Osteoblast (primary cell): ENCODE measurements around the gene ADCY9. TPM values are rescaled to one million over a fixed set of nuclear protein-coding genes. Genes with fewer than 3 reads are reported as not detected.

Experiments
- DNase-seq: peaks from one replicate; pipeline ENCODE4 v3.0.0; 2011; ENCODE audit warnings: low spot score, mixed read lengths; ENCODE audit not compliant: insufficient read length; ENCODE audit errors: missing footprints
- H2AFZ ChIP-seq: 2 replicates; pipeline ENCODE4 v1.6.0; 2011; ENCODE audit warnings: mild to moderate bottlenecking, low read length
- H3K27ac ChIP-seq: 2 replicates; pipeline ENCODE4 v1.5.1; 2011; ENCODE audit warnings: mild to moderate bottlenecking, low read depth, low read length, moderate library complexity
- H3K27me3 ChIP-seq: 2 replicates; pipeline ENCODE4 v1.6.0; 2012; ENCODE audit warnings: mild to moderate bottlenecking, control low read depth, inconsistent platforms, low read length, moderate library complexity; ENCODE audit not compliant: insufficient read depth
- H3K36me3 ChIP-seq: 2 replicates; pipeline ENCODE4 v1.5.1; 2011; ENCODE audit warnings: mild to moderate bottlenecking, low read length, control low read depth, moderate library complexity; ENCODE audit not compliant: insufficient read depth
- H3K4me1 ChIP-seq: 2 replicates; pipeline ENCODE4 v1.5.1; 2011; ENCODE audit warnings: mild to moderate bottlenecking, low read length, control low read depth, moderate library complexity; ENCODE audit not compliant: insufficient read depth
- H3K4me2 ChIP-seq: 2 replicates; pipeline ENCODE4 v1.6.0; 2011; ENCODE audit warnings: mild to moderate bottlenecking, low read length; ENCODE audit not compliant: insufficient read depth
- H3K4me3 ChIP-seq: fragments of 200-600 bp; sonication (generic); 3 replicates; pipeline ENCODE4 v1.5.1; 2012; ENCODE audit warnings: mild to moderate bottlenecking, low read length, inconsistent platforms; ENCODE audit not compliant: insufficient read depth
- H3K79me2 ChIP-seq: 2 replicates; pipeline ENCODE4 v1.6.0; 2012; ENCODE audit warnings: mild to moderate bottlenecking, low read length, control low read depth, inconsistent platforms; ENCODE audit not compliant: insufficient read depth
- H3K9me3 ChIP-seq: 2 replicates; pipeline ENCODE4 v1.5.1; 2011; ENCODE audit warnings: low read depth, low read length, control low read depth
- H4K20me1 ChIP-seq: 2 replicates; pipeline ENCODE4 v1.6.0; 2012; ENCODE audit warnings: mild to moderate bottlenecking, low read length, control low read depth; ENCODE audit not compliant: insufficient read depth
- total RNA-seq: library from RNA; depleted of rRNA; stranded (reverse); fragments of >200 nt; gene quantifications from 2 replicates; pipeline ENCODE4 v1.2.3, GENCODE V29; 2012
- TF ChIP-seq, protein P1 (sequence below): IDR thresholded peaks from 2 replicates; pipeline ENCODE4 v1.5.1; 2011; ENCODE audit warnings: mild to moderate bottlenecking, low read depth, low read length, moderate library complexity; ENCODE audit errors: extremely low read depth

Gene ADCY9
- total RNA-seq, 1 donor = 29.3 TPM

DNA sequence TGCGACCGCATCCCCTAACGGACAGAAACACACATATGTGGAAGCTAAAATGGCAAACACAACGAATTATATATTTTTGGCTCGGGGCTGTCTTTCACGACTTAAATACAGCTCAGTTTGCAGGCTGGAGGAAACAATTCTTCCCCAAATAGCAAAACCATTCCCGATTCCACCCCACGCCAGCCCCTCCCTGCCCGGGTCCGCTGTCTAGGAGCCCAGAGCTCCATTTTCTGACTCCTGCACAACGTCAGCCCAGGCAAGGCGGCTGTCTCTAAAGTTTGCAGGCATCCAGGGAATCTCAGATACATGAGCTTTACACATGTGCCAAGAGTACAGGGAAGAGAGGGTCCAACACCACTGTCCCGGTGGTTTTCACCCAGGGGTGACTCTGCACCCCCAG lies 110.5 kb downstream of the ADCY9 start:
- Histone ChIP-seq H3K4me1 (no peaks in the 10 kb centered on the region), H3K27ac (no peak overlapping the region), H3K36me3 (no peaks in the 10 kb centered on the region), H3K4me2 (no peak overlapping the region), H3K79me2 (no peaks in the 10 kb centered on the region), H3K9me3 (no peaks in the 10 kb centered on the region), H2AFZ (no peak overlapping the region), H4K20me1 (no peaks in the 10 kb centered on the region), H3K27me3 (no peaks in the 10 kb centered on the region), H3K4me3 (no peak overlapping the region)
- TF ChIP-seq, protein P1, sequence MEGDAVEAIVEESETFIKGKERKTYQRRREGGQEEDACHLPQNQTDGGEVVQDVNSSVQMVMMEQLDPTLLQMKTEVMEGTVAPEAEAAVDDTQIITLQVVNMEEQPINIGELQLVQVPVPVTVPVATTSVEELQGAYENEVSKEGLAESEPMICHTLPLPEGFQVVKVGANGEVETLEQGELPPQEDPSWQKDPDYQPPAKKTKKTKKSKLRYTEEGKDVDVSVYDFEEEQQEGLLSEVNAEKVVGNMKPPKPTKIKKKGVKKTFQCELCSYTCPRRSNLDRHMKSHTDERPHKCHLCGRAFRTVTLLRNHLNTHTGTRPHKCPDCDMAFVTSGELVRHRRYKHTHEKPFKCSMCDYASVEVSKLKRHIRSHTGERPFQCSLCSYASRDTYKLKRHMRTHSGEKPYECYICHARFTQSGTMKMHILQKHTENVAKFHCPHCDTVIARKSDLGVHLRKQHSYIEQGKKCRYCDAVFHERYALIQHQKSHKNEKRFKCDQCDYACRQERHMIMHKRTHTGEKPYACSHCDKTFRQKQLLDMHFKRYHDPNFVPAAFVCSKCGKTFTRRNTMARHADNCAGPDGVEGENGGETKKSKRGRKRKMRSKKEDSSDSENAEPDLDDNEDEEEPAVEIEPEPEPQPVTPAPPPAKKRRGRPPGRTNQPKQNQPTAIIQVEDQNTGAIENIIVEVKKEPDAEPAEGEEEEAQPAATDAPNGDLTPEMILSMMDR = no peak
- no peak for DNase-seq

DNA sequence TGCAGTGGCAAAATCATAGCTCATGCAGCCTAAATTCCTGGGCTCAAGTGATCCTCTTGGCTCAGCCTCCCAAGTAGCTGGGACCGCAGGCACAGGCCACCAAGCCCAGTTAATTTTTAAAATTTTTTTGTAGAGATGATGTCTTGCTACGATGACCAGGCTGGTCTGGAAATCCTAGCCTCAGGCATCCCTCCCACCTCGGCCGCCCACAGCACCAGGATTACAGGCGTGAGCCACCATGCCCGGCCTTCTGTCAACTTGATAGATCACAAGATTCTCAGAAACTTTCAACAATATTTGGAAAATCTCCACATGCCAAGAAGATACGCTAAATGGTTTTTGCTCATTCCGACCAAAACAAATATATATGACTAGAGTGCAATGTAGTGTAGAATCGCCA lies 111.0 kb downstream of the ADCY9 start:
- Histone ChIP-seq H3K4me1 (no peaks in the 10 kb centered on the region), H3K27me3 (no peaks in the 10 kb centered on the region), H3K79me2 (no peaks in the 10 kb centered on the region), H2AFZ (no peak overlapping the region), H3K9me3 (no peaks in the 10 kb centered on the region), H3K36me3 (no peaks in the 10 kb centered on the region), H3K4me2 (no peak overlapping the region), H4K20me1 (no peaks in the 10 kb centered on the region), H3K4me3 (no peak overlapping the region), H3K27ac (no peak overlapping the region)
- no peak for DNase-seq
- TF ChIP-seq, protein P1 = no peak

DNA sequence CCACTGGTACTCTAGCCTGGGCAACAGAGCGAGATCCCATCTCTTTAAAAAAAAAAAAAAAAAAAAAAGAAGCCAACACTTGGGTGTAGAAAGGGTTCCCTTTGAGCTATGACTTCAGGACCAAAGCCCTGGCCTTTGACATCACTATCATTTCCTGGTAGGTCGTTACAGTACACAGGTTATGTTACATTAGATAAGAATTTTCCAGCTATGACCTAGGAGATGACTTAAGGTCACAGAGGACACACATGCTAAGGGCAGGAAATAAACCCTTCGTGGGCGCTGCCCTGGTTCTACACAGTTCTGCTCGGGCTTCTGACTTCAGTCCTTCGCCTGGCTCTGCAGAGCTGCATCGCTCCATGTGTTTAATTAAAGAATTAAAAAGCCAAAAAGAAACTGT lies 112.0 kb downstream of the ADCY9 start:
- H3K9me3 ChIP-seq = no peaks in the 10 kb centered on the region
- H3K4me1 ChIP-seq = peaks cover 7% of the 10 kb centered on the region
- no peak overlapping the region for H3K27ac ChIP-seq
- H4K20me1 ChIP-seq = no peaks in the 10 kb centered on the region
- H3K4me3 ChIP-seq = no peak overlapping the region
- H3K4me2 ChIP-seq = no peak overlapping the region
- TF ChIP-seq, protein P1 = no peak
- no peaks in the 10 kb centered on the region for H3K27me3 ChIP-seq
- no peak overlapping the region for H2AFZ ChIP-seq
- DNase-seq = peak; percentile 69
- no peaks in the 10 kb centered on the region for H3K79me2 ChIP-seq
- H3K36me3 ChIP-seq = no peaks in the 10 kb centered on the region

DNA sequence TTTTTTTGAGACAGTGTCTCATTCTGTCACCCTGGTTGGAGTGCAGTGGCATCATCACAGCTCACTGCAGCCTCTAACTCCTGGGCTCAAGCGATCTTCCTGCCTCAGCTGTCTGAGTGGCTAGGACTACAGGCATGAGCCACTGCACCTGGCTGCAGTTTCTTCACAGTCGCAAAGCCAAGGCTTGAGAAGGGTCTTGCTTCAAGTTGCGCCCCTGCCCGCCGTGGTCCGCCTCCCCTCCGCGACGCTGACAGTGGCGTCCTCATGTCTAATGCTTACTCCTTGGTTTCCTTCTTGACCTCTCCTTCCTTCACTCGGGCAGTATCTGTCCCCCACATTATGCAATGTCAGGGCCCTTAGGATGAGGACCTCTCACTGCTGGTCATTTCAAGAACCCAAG lies 112.7 kb downstream of the ADCY9 start:
- no peak overlapping the region for H3K4me2 ChIP-seq
- H3K27me3 ChIP-seq = no peaks in the 10 kb centered on the region
- H3K9me3 ChIP-seq = no peaks in the 10 kb centered on the region
- no peak overlapping the region for H3K27ac ChIP-seq
- TF ChIP-seq, protein P1 = no peak
- H2AFZ ChIP-seq = no peak overlapping the region
- H3K79me2 ChIP-seq = no peaks in the 10 kb centered on the region
- peaks cover 12% of the 10 kb centered on the region for H3K4me1 ChIP-seq
- no peak for DNase-seq
- no peaks in the 10 kb centered on the region for H3K36me3 ChIP-seq
- no peak overlapping the region for H3K4me3 ChIP-seq
- H4K20me1 ChIP-seq = no peaks in the 10 kb centered on the region
